GM21737 (cell line): Measurements from ENCODE around the gene ADAM12.

Source experiments
- ATAC-seq: cut with Tn5 transposase; IDR thresholded peaks from one replicate; pipeline ENCODE4 v1.9.1; 2021; ENCODE audit warnings: mild to moderate bottlenecking, moderate library complexity; ENCODE audit not compliant: unreplicated experiment

ADAM12 gene

GRCh38 chr10:126097558-126098225 lies 290.6 kb downstream of the ADAM12 start:
- ATAC-seq, result no peak

- ATAC-seq, result no peak
Measured at GRCh38 chr10:126094537-126094936, 293.7 kb downstream of the ADAM12 start.

GRCh38 chr10:126092366-126093215 lies 295.7 kb downstream of the ADAM12 start:
- no peak for ATAC-seq

- ATAC-seq, result no peak
Measured at GRCh38 chr10:126090911-126091728, 297.2 kb downstream of the ADAM12 start.

GRCh38 chr10:126090443-126090842 lies 297.8 kb downstream of the ADAM12 start:
- no peak for ATAC-seq

GRCh38 chr10:126087796-126088505 lies 300.3 kb downstream of the ADAM12 start:
- ATAC-seq, result no peak

- ATAC-seq, result no peak
Measured at GRCh38 chr10:126087153-126087680, 301.1 kb downstream of the ADAM12 start.

GRCh38 chr10:126085806-126086205 lies 302.5 kb downstream of the ADAM12 start:
- no peak for ATAC-seq

GRCh38 chr10:126084369-126084768 lies 303.9 kb downstream of the ADAM12 start:
- ATAC-seq, result no peak

GRCh38 chr10:126083009-126083408 lies 305.3 kb downstream of the ADAM12 start:
- no peak for ATAC-seq

- no peak for ATAC-seq
Measured at GRCh38 chr10:126081841-126082466, 306.3 kb downstream of the ADAM12 start.

GRCh38 chr10:126080879-126081411 lies 307.3 kb downstream of the ADAM12 start:
- ATAC-seq, result no peak

GRCh38 chr10:126080291-126080825 lies 307.9 kb downstream of the ADAM12 start:
- no peak for ATAC-seq

- ATAC-seq, result no peak
Measured at GRCh38 chr10:126075009-126075408, 313.3 kb downstream of the ADAM12 start.

GRCh38 chr10:126074291-126074690 lies 314.0 kb downstream of the ADAM12 start:
- ATAC-seq, result no peak

- ATAC-seq, result no peak
Measured at GRCh38 chr10:126073606-126074005, 314.7 kb downstream of the ADAM12 start.

GRCh38 chr10:126072622-126073021 lies 315.7 kb downstream of the ADAM12 start:
- ATAC-seq, result no peak

- no peak for ATAC-seq
Measured at GRCh38 chr10:126070476-126071215, 317.6 kb downstream of the ADAM12 start.

GRCh38 chr10:126068322-126068721 lies 320.0 kb downstream of the ADAM12 start:
- ATAC-seq, result no peak
